Measurements from ENCODE around the gene ZNF792.
"Not testable (repeated sequence)": the region's sequence is repeated elsewhere in the genome, so short reads cannot be mapped to it uniquely, and the experiment has no call there.

Gene ZNF792

GRCh38 chr19:34938886-34939285, 25.1 kb downstream of the ZNF792 start:
- TF ChIP-seq ZNF274 (IDR thresholded peaks at IDR 0.05; ENCODE audit: low read depth, low read length), result no peak
- H3K4me3 ChIP-seq (ENCODE audit: low read length), result no peak overlapping the region

- no peak for TF ChIP-seq ZNF274 (IDR thresholded peaks at IDR 0.05; ENCODE audit: low read depth, low read length)
- no peak overlapping the region for H3K4me3 ChIP-seq (ENCODE audit: low read length)
Measured at GRCh38 chr19:34936184-34936583, 27.8 kb downstream of the ZNF792 start.

GRCh38 chr19:34932494-34932893, 31.5 kb downstream of the ZNF792 start:
- TF ChIP-seq ZNF274 (IDR thresholded peaks at IDR 0.05; ENCODE audit: low read depth, low read length), result no peak
- H3K4me3 ChIP-seq (ENCODE audit: low read length), result no peak overlapping the region

GRCh38 chr19:34926685-34927375, 37.2 kb downstream of the ZNF792 start, which contains the start of gene ZNF30:
ZNF30 (plus strand) TSS chr19:34926903; CDS start chr19:34929948, 3,045 bp downstream.
- peak within 1 kb of the TSS; percentile 84 for H3K4me3 ChIP-seq (ENCODE audit: low read length)
- no peak for TF ChIP-seq ZNF274 (IDR thresholded peaks at IDR 0.05; ENCODE audit: low read depth, low read length)

GRCh38 chr19:34926361-34926684, 37.7 kb downstream of the ZNF792 start:
- peak overlapping the region; percentile 84; the same call in 1 of the 2 replicates for H3K4me3 ChIP-seq (ENCODE audit: low read length)

GRCh38 chr19:34925278-34925855, 38.7 kb downstream of the ZNF792 start:
- no peak overlapping the region for H3K4me3 ChIP-seq (ENCODE audit: low read length)

More at GRCh38 chr19:34926361-34926684, 37.7 kb downstream of the ZNF792 start:
- no peak for TF ChIP-seq ZNF274 (IDR thresholded peaks at IDR 0.05; ENCODE audit: low read depth, low read length)

GRCh38 chr19:34920090-34920786, 43.8 kb downstream of the ZNF792 start:
- H3K4me3 ChIP-seq (ENCODE audit: low read length), result not testable (repeated sequence)

More at GRCh38 chr19:34925278-34925855, 38.7 kb downstream of the ZNF792 start:
- TF ChIP-seq ZNF274 (IDR thresholded peaks at IDR 0.05; ENCODE audit: low read depth, low read length), result no peak

GRCh38 chr19:34918190-34918589, 45.8 kb downstream of the ZNF792 start:
- no peak overlapping the region for H3K4me3 ChIP-seq (ENCODE audit: low read length)
- TF ChIP-seq ZNF274 (IDR thresholded peaks at IDR 0.05; ENCODE audit: low read depth, low read length), result no peak

- H3K4me3 ChIP-seq (ENCODE audit: low read length), result not testable (repeated sequence)
Measured at GRCh38 chr19:34917144-34917543, 46.9 kb downstream of the ZNF792 start.

GRCh38 chr19:34910770-34911169, 53.3 kb downstream of the ZNF792 start:
- no peak for TF ChIP-seq ZNF274 (IDR thresholded peaks at IDR 0.05; ENCODE audit: low read depth, low read length)
- no peak overlapping the region for H3K4me3 ChIP-seq (ENCODE audit: low read length)
